ENCODE measurements around the gene TRIO.

The TRIO gene

DNA sequence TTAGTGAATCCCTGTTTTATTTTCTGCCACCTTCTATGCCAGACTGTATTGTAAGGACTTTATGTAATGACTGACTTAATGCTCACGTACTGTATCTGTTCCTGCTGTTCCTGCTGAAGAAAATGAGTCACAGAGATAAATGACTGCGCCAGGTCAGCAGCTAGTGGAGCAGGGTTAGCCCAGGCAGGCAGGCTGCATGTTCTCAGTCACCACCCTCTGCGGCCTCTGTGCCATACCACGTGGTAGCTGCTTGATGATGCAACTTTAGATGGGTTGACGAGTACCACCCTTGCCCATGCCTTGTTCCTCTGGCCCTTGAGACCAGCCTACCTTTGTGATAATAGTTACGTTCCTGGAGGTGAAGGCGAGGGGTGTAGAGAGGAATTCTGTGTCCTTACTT is 161.9 kb downstream of the TRIO start:
- no peak for DNase-seq

DNA sequence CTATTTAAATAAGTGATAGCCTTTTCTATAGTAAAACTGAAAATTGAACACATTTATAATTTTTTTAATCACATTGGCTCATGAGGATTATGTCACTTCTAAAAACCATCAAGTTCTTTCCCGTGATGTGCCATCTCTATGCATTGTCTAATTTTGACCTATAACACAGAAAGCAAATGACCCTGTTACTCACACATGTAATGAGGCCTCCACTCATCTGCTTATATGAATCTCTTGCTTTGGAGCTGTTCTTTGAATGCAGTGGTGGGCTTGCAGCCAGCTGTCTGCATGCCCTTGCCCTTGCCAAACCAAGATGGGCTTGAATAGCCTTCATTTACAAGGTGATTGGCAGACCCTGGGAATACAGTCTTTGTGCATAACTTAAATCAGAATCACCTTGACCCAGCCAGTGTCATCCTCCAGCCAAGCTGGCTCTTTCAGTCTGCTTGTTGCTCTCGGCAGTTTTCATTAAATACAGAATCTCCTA is 163.2 kb downstream of the TRIO start:
- DNase-seq: no peak

DNA sequence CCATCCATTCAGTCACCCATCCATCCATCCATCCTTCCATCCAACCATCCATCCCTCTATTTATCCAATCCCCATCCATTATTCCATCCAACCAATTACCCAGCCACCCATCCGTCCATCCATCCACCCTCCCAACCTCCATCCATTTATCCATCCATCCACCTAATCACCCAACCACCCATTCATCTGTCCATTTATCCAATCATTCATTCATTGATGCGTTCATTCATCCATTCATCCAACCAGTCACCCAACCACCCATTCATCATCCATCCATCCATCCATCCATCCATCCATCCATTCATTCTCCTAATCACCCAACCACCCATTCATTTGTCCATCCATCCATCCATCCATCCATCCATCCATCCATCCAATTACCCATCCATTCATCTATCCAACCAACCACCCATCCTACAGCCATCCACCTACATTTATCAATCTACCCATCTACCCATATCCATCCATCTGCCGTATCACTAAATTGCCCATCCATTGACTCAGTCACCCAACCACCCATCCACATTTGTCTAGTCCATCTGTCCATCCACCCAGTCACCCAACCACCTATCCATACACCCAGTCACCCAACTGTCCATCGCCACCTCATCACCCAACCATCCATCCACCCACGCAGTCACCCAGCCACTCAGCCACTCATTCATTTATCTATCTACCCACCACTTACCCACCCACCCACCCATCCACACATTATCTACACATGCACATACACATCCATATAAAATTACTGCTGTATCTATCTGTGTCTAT is 165.4 kb downstream of the TRIO start:
- DNase-seq: no peak

DNA sequence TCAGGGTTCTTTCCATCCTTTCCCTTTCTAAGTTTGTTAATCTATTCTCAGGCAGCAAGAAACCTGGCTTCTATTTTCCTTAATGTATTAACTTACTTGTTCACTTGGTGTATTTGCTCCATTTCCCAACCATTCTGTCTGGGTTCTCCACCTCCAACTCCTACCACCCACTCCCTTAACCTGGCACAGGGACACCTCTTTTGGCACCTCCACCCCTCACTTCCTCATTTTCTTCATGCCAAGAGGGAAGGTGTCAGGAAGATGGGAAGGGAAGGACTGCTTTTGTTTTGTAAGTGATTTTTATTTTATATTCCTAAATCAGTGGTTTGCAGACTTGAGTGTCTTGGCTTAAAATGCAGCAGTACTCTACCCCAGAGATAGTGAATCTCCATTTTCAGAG is 166.1 kb downstream of the TRIO start:
- no peak for DNase-seq

DNA sequence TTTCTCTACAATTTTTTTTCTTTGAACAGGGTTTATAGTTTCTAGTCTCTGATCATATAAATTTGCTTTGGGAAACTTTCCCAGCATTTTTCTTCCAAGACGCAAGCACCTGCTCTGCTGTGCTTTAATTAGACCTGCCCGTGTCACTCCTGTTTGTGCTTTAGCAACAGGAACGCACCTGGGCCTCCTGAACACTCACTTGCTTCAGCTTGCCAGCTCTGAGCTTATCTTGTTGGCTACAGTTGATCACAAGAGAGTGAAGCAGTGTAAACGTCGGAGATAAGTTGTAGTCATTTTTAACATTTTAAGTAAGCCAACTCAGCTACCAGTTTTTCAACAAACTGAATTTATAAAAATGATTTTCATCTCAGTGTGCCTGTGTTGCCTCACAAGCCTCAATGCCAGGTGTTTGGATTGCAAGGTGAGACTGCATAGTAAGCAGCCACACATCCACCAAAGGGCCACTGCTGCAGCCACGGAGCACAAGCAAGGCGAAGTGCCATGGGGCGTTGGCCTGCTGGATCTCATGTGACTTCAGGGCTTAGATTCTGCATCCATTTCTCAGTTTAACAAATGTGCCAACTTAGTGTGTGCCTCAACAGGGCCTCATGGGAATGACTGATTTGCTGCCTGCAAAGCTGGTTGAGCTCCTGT is 166.9 kb downstream of the TRIO start:
- DNase-seq: no peak

DNA sequence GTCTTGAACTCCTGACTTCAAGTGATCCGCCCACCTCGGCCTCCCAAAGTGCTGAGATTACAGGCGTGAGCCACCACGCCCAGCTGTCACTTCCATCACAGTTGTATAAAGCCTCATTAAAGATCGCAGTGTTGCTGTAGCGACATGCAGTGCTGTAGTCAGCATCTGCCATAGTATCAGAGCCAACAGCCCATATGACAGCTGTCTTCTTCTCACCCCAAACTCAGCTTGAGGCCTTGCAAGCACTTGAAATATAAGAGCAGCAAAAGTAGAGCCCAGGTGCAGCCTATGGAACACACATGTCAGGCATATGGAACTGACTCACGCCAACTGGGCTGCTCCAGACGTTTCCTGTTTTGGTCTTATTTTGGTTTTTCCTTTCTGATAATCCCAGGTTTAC is 167.8 kb downstream of the TRIO start:
- DNase-seq: no peak

DNA sequence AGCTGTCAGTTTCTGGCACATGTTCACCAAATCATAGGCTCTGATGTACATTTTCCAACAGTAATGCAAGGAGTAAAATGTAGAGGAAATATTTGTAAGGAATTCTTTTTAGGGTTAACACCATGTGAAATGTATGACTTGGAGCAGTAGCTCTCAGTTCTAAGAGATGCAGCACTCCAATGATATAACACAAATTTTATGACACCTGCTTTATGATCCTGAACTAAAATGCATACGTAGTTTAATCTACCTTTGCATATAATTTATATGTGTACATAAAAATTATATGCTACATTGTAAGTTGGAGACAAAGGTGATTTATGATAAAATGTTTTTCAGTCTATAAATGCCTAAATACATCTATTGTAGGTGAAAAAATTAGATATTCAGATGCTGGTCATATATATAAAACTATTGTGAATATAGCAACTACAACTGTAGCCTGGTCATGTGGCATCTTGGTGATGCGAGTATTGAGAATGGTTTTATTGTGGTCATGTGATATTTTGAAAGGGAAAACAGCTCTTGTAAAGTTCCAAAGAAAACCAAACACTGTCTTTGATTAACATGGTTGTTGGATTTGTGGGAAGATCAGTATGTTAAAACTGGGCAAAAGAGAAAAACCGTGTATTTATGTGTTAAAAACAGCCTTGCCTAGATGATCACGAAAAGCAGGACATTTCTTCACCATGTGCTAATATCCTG is 171.0 kb downstream of the TRIO start:
- no peak for DNase-seq

DNA sequence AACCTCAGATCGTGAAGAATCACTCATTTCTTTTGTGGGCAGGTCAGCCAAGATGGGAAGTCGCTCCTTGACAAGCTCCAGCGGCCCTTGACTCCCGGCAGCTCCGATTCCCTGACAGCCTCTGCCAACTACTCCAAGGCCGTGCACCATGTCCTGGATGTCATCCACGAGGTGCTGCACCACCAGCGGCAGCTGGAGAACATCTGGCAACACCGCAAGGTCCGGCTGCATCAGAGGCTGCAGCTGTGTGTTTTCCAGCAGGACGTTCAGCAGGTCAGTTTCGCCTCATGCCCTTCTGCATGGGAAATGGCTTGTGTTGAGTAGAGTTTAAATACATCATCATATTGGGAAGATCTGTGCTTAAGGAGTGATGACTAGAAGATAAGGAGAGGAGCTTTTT is 173.3 kb downstream of the TRIO start:
- DNase-seq: no peak

DNA sequence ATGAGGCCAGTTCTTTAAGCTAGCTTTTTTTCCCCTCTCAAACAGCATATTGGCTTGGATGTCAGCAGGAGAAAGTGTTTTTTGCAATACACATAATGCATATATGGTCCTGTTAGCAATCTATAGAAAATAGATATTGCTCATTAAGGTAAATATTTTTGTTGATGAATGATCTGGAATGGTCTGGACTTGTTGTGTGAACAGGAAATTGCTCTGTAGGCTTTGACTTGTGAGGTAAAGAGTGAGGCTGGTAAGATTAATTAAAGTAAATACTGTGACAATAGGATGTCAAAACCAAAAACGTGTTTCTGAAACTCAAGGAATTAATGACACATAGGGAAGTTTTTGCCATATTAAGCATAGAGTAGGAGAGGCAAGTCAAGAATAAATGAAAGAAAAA is 176.0 kb downstream of the TRIO start:
- no peak for DNase-seq

DNA sequence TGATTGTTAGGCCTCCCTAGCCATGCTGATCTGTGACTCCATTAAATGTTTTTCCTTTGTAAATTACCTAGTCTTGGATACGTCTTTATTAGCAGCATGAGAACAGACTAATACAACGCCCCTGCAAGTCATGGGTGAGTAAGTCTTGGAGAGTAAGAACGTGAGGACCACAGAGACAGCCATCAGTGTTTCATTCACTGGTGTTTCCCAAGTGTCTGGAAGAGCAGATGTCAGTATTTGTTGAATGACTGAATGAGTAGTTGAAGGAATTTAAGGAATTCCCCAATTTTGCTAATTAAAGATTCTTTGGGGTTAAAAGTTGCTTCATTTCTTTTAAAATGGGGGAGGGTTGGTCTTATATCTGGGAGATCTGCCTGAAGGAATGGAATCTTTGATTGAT is 178.8 kb downstream of the TRIO start:
- no peak for DNase-seq

DNA sequence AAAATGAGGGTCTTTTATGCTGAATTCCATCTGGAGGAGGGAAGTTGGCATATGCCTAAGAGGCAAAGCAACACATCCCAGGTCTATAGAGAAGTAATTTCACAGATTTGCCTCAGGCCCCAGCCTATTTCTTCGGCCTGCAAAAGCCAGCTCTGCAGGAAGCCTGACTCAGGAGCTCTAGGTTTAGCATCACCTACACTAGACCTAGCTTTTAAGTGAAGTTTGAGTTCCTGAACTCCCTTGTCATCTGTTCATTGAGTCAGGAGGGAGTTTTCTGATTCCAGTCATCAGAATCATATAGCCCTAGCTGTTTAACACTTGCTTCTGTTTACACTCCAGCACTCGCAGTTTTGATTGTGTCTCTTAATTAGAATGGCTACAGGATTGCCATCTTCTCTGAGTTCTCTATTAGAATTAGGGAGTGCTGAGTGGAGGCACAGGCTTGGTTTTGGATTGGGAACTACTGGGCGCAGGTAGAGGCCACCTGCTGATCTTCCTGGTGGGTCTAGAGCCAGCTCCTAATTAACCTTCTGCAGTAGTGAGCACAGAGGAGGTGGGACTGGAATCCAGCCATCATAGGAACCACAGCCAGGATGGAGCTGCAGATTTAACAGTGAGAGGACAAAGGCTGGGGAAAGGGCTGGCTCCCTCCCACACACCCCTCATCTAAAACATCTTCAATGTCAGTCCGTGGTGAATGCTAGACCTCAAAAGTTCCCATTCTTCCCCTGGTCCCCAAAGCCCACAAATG is 179.5 kb downstream of the TRIO start:
- no peak for DNase-seq

DNA sequence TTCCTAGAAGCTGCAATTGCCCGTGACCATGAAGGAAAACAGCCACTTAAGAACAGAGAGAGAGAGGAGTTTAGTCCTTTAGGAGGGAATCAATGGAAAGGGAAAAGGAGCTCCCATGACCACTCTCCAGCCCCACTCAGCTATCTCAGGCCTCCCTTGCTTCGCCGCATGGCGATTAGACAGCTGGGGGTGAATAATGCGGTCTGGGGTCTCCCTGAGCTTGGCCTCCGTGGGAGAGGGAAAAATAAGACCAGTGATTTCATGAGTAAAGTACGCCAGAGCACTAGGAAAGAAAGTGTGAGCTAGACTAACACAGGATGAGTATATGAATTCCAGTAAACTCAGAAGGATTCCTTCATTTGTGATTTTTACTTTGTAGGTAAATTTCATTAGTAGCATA is 180.3 kb downstream of the TRIO start:
- DNase-seq: no peak

DNA sequence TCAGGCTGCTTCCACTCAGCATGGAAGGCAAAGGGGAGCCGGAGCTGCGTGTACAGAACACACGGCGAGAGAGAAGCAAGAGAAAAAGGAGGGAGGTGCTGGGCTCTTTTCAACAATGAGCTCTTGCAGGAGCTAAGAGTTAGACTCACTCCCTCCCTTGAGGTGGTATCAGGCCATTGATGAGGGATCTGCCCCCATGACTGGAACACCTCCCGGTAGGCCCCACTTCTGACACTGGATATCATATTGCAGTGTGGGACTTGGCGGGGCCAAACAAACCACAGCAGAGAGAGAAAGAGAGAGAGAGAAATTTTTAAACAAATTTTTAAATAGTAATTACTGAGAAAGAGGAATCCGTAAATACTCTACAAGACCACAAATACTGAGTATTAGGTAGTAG is 182.2 kb downstream of the TRIO start:
- DNase-seq: no peak

DNA sequence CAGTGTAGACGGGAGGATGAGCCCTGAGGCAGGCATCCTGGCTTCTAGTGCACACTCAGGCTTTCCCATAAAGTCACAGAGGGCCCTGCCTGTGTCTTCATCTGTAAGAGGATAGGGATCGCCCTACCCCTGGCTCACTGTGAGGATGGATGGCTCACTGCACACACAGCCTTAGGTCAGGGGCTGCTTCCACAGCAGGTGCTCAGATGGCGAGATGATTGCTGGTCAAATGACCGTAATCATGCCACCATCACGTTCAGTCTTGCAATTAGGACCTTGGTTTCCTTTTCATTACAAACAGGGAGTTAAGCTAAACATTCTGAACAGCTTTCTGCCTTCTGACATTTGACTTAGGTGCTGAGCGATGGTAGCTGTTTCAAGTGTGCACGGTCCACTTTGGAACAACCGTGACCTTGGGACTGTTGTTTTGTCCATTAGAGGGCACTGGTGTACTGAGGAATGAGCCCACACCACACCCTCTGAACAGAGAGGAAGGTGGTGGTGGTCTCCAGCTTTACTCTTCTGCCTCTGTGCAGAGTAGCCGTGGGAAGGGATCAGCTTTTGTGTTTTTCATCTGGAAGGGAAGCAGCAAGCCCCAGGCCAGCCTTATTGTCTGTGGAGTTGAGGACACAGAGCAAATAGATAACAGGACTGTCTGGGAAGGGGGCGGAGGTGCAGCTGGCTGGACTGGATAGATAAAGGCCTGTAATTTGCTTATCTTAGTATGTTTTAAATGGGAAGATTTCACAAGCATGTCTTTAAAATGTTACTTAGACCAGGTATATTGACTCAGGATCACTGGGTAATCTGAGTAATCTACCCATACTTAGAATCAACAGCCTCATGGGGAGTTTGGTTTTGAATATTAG is 183.1 kb downstream of the TRIO start:
- DNase-seq: no peak

DNA sequence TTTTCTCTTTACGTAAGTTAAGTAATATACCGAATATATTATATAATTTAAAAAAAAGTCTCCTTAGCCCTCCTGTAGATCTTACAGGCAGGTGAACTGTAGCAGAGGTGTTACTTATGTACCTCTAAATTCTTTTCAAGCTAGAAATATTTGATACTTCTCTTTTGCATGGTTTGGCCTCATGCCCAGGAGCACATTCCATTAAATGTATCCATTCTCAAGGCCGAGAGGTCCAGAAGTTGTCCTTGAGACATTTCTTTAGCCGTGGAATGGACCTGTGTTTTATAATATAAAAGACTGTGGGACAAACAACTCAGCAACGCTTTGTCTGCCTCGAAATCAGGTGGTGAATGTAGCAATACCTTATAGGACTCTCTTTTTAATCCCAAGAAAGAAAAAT is 184.5 kb downstream of the TRIO start:
- no peak for DNase-seq

DNA sequence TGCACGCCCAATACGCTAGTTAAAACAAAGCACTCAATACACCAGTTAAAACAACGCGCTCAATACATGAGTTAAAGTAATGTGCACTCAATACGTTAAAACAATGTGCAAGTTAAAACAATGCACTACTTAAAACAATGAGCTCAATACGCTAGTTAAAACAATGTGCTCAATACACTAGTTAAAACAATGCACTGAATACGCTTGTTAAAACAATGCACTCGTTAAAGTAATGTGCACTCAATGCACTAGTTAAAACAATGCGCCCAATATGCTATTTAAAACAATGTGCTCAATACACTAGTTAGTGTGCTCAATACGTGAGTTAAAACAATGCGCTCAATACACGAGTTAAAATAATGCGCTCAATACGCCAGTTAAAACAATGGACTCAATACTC is 185.0 kb downstream of the TRIO start:
- DNase-seq: no peak

DNA sequence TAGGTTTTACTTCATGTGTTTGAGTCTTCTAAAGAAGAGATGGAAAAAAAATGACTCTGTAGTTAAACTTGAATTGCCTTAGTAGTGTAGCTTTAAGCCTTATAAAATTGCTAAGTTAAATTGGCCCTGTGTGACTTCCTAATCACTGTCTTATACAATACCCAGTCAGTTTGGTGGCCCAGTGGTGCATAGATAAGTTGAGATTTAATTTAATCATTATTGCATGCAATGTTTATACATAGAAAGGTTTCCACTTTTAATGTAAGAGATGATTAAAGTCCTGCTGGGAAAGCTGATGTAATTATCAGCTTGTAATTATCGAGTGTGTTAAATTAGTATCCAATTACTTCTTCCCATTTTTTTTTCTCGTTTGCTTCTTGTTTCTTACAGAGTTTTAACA is 187.1 kb downstream of the TRIO start:
- DNase-seq: no peak

DNA sequence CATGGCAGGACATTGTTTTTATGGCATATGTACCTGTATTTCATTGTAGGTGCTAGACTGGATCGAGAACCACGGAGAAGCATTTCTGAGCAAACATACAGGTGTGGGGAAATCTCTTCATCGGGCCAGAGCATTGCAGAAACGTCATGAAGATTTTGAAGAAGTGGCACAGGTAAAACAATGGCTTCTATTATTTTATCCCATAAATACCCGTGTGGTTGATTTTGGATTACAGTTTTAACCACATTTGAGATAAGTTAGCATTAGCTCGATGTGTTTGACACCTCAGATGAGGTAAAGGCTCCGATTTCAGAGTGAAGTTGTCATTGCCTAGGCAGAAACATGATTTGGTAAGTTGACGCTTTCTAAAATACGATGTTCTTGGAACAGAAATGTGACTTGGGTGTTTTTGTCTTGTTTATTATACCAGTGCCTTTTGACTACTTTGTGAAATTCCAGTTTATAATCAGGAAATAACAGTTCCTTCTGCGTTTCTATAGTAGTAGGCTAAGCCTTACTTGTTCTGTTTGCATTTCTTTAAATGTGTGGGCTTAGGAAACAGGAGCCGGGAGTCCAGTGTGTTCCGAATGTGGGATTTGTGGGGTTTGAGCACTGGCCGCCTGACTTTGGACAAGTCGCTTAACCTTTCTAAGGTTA is 187.7 kb downstream of the TRIO start:
- no peak for DNase-seq

DNA sequence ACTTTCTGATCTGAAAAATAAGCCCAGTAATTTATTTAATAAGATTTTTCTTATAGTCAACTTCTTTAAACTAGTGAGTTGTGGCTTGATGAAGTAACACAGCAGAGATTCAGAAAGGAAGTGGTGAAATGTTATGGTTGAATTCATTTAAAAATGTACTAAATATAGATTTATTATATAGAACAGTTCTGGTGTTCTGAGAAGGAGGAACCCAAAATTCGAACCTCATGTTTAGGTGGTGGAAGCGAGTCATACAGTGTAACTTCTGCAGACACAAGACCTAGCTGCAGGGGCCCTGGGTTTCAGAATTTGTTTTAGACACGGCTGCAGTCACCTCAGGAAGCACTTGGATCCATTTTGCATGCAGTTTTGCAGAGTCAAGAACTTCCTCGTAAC is 188.2 kb downstream of the TRIO start:
- peak in 1 of 5 donors; percentile 21 for DNase-seq

DNA sequence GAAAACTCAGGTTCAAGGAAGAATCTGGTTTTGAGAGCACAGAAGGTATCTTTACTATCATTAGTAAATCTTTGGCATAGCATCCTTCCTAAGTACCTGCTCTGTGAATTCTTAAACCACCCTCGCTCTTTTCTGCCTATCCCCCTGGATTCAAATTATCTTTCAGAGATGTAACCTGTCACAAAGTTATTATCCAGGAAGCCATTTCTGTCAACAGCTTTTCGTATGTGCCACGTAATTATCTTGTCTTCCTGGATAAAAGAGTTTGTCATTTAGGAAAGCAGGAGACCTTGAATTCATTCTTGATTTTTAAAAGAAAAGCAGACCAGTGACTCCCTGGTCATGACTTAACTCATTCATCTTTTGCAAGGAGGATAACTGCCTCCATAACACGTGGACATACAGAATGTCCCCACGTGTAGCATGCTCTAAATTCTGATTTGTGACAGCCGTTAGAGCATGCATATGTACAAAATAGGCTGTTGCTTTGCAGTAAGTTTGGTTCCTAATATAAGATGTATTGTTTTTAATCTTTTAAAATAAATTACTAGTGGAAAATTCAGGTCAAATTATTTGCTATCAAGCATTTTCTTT is 189.0 kb downstream of the TRIO start:
- DNase-seq: no peak

DNA sequence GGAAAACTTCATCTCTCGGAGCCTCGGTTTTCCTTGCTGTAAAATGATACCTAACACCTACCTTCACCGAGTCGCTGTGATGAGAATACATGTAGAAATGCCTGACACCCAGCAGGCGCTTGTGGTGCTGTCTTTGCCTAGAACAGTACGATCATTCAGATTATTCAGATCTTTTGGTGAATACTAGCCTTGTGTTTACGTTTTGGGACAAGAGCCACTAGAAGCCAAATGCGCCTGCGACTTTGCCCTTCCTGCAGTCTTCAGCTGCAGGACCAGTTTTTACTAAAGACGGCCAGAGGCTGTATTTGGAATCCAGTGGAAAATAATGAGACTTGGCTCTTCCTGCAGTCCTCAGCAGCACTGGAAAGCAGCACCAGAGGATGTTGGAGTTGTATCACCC is 189.6 kb downstream of the TRIO start:
- no peak for DNase-seq

Data from T-helper 1 cell (primary cell).